OCI-LY3 (cell line): ENCODE data around the gene ACAD11.

Source experiments
- CTCF ChIP-seq: fragments of 200-600, 300-600 bp; sonication (generic); IDR thresholded peaks from 2 replicates; pipeline ENCODE4 v1.5.1; 2014; ENCODE audit warnings: antibody characterized with exemption, low read length, low read depth
- EZH2phosphoT487 ChIP-seq: fragments of 200-600 bp; shearing (Covaris generic); IDR thresholded peaks from 2 replicates; pipeline ENCODE4 v1.6.1; 2018; ENCODE audit warnings: antibody characterized with exemption, mixed run types, low read depth

DNA sequence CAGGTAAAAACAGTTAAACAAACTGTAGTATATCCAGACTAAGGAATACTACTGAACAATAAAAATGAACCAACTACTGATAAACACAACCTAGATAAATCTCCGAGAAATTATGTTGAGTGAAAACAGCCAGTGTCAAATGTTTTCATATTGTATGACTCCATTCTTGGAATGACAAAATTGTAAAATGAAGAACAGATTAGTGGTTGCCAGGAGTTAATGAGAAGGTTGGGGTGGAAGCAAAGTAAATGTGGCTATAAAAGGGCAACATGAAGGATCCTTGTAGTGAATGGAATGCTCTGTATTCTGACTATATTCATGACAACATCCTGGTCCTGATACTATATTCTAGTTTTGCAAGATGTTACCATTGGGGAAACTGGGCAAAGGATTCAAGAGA, 90.0 kb downstream of the ACAD11 start:
- TF ChIP-seq CTCF (no peak), EZH2phosphoT487 (no peak)
